WTC11 (cell line): Measurements from ENCODE around the gene B3GAT2. TPM values are rescaled to one million over a fixed set of nuclear protein-coding genes. Genes with fewer than 3 reads are reported as not detected.

Experiments
- ATAC-seq: fragments of 200-7000 bp; cut with Tn5 transposase; 2 replicates; pipeline ENCODE4 v1.10.0; 2021; ENCODE audit warnings: mild to moderate bottlenecking, moderate library complexity
- CTCF ChIA-PET: fragments of 300-600 bp; sonication (Branson Sonifier 250); formaldehyde crosslinking; loops from one replicate; lab custom pipeline; 2021; ENCODE audit warnings: antibody characterized with exemption; lab: Charles Lee
- POLR2A ChIA-PET: fragments of 350-600 bp; sonication (Branson Sonifier 250); formaldehyde crosslinking; loops from one replicate; lab custom pipeline; 2021; ENCODE audit warnings: antibody characterized with exemption; lab: Charles Lee
- DNase-seq: peaks from one replicate; pipeline ENCODE4 v3.0.0; 2021; ENCODE audit warnings: low spot score
- H3K27ac Mint-ChIP-seq: 2 replicates; pipeline ENCODE4 v1.8.0; 2021; ENCODE audit warnings: mixed read lengths
- H3K27me3 Mint-ChIP-seq: 2 replicates; pipeline ENCODE4 v1.8.0; 2021; ENCODE audit warnings: low read depth, mild to moderate bottlenecking, moderate library complexity, mixed read lengths
- H3K36me3 Mint-ChIP-seq: 2 replicates; pipeline ENCODE4 v1.8.0; 2021; ENCODE audit warnings: mixed read lengths
- H3K4me1 Mint-ChIP-seq: 2 replicates; pipeline ENCODE4 v1.8.0; 2022; ENCODE audit warnings: mixed read lengths
- H3K4me3 Mint-ChIP-seq: 2 replicates; pipeline ENCODE4 v1.8.0; 2021; ENCODE audit warnings: mild to moderate bottlenecking, moderate library complexity, mixed read lengths
- H3K9me3 Mint-ChIP-seq: 2 replicates; pipeline ENCODE4 v1.8.0; 2021; ENCODE audit warnings: mixed read lengths
- ATF1 ChIP-seq: sonication (generic); formaldehyde crosslinking; IDR thresholded peaks from 2 replicates; pipeline ENCODE4 v1.8.1; 2023; ENCODE audit warnings: mild to moderate bottlenecking, moderate library complexity, missing genetic modification reagents
- ELF4 ChIP-seq: sonication (generic); formaldehyde crosslinking; IDR thresholded peaks from 2 replicates; pipeline ENCODE4 v1.8.1; 2022; ENCODE audit warnings: low read depth, mild to moderate bottlenecking, moderate library complexity, missing genetic modification reagents
- HMGA2 ChIP-seq: fragments of 250-450 bp; sonication (Bioruptor Pico); IDR thresholded peaks from 2 replicates; pipeline ENCODE4 v1.4.0; 2021; ENCODE audit warnings: mild to moderate bottlenecking, moderate library complexity
- NFE2L1 ChIP-seq: sonication (generic); formaldehyde crosslinking; IDR thresholded peaks from 2 replicates; pipeline ENCODE4 v1.8.1; 2023; ENCODE audit warnings: missing genetic modification reagents
- NFYB ChIP-seq: sonication (generic); formaldehyde crosslinking; conservative IDR thresholded peaks from 2 replicates; pipeline ENCODE4 v1.8.0; 2022; ENCODE audit warnings: low read depth, missing genetic modification reagents
- PRRX2 ChIP-seq: fragments of 250-450 bp; sonication (Bioruptor Pico); IDR thresholded peaks from 2 replicates; pipeline ENCODE4 v1.8.0; 2021; ENCODE audit warnings: mild to moderate bottlenecking
- SMAD3 ChIP-seq: sonication (generic); formaldehyde crosslinking; IDR thresholded peaks from 2 replicates; pipeline ENCODE4 v1.8.0; 2022; ENCODE audit warnings: missing genetic modification reagents, mild to moderate bottlenecking, borderline replicate concordance
- SMAD4 ChIP-seq: sonication (generic); formaldehyde crosslinking; IDR thresholded peaks from 2 replicates; pipeline ENCODE4 v1.8.0; 2022; ENCODE audit warnings: mild to moderate bottlenecking, missing genetic modification reagents
- STAT6 ChIP-seq: sonication (generic); formaldehyde crosslinking; conservative IDR thresholded peaks from 2 replicates; pipeline ENCODE4 v1.8.1; 2023; ENCODE audit warnings: mild to moderate bottlenecking, low read depth, missing genetic modification reagents, moderate library complexity
- TEAD4 ChIP-seq: sonication (generic); formaldehyde crosslinking; IDR thresholded peaks from 2 replicates; pipeline ENCODE4 v1.8.0; 2022; ENCODE audit warnings: mild to moderate bottlenecking, missing genetic modification reagents
- ZNF121 ChIP-seq: sonication (generic); formaldehyde crosslinking; IDR thresholded peaks from 2 replicates; pipeline ENCODE4 v1.8.0; 2023; ENCODE audit warnings: missing genetic modification reagents
- ZNF396 ChIP-seq: fragments of 250-450 bp; sonication (Bioruptor Pico); IDR thresholded peaks from 2 replicates; pipeline ENCODE4 v1.8.0; 2021; ENCODE audit warnings: mild to moderate bottlenecking, moderate library complexity, borderline replicate concordance
- ZNF423 ChIP-seq: fragments of 250-450 bp; sonication (Bioruptor Pico); IDR thresholded peaks from 2 replicates; pipeline ENCODE4 v2.1.2; 2022; ENCODE audit warnings: mild to moderate bottlenecking, moderate library complexity
- total RNA-seq: library from RNA; stranded (reverse); gene quantifications from 3 replicates; pipeline ENCODE4 v1.2.3, GENCODE V29; 2021
- TF ChIP-seq, protein P1 (sequence below): sonication (generic); formaldehyde crosslinking; IDR thresholded peaks from 2 replicates; pipeline ENCODE4 v1.8.1; 2023; ENCODE audit warnings: mild to moderate bottlenecking, missing genetic modification reagents, moderate library complexity
- TF ChIP-seq, protein P2 (sequence below): sonication (generic); formaldehyde crosslinking; IDR thresholded peaks from 2 replicates; pipeline ENCODE4 v1.8.0; 2022; ENCODE audit warnings: mild to moderate bottlenecking, missing genetic modification reagents
- TF ChIP-seq, protein P3 (sequence below): sonication (generic); formaldehyde crosslinking; IDR thresholded peaks from 2 replicates; pipeline ENCODE4 v1.8.1; 2023; ENCODE audit warnings: mild to moderate bottlenecking, moderate library complexity, missing genetic modification reagents
- TF ChIP-seq, protein P4 (sequence below): sonication (generic); formaldehyde crosslinking; IDR thresholded peaks from 2 replicates; pipeline ENCODE4 v1.8.1; 2023; ENCODE audit warnings: mild to moderate bottlenecking, missing genetic modification reagents
- TF ChIP-seq, protein P5 (sequence below): fragments of 250-450 bp; sonication (Bioruptor Pico); IDR thresholded peaks from 2 replicates; pipeline ENCODE4 v1.9.0; 2021; ENCODE audit warnings: mild to moderate bottlenecking

The B3GAT2 gene
- total RNA-seq, 1 experiment from 2014 or later, result 0.70 TPM

- TF ChIP-seq, protein P1, sequence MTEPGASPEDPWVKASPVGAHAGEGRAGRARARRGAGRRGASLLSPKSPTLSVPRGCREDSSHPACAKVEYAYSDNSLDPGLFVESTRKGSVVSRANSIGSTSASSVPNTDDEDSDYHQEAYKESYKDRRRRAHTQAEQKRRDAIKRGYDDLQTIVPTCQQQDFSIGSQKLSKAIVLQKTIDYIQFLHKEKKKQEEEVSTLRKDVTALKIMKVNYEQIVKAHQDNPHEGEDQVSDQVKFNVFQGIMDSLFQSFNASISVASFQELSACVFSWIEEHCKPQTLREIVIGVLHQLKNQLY, result no peak
- no peak for TF ChIP-seq SMAD4 (CRISPR knock-in tag)
- TF ChIP-seq TEAD4 (CRISPR knock-in tag), result no peak
- no peak for TF ChIP-seq PRRX2
- no peak for TF ChIP-seq ZNF121
- TF ChIP-seq STAT6 (CRISPR knock-in tag), result no peak
Observed at GRCh38 chr6:70823651-70824050, 133.2 kb downstream of the B3GAT2 start (continued).

- H3K27me3 Mint-ChIP-seq, result no peaks in the 10 kb centered on the region
- ChIA-PET POLR2A (no interaction called here), CTCF (interaction anchor here (0.6 kb wide), 1 partner anchor 62 kb away, joined by 4 read pairs; no protein-coding TSS in a partner anchor)
- 0 out of 2 replicates have a peak, but pooled peaks cover 3% of the 10 kb centered on the region for H3K9me3 Mint-ChIP-seq
- ATAC-seq, result no peak
- no peak overlapping the region for H3K27ac Mint-ChIP-seq
- H3K4me1 Mint-ChIP-seq, result no peaks in the 10 kb centered on the region
- DNase-seq, result no peak
- H3K36me3 Mint-ChIP-seq, result no peaks in the 10 kb centered on the region
- no peak overlapping the region for H3K4me3 Mint-ChIP-seq
- TF ChIP-seq ELF4 (CRISPR knock-in tag), result no peak
- TF ChIP-seq, protein P2, sequence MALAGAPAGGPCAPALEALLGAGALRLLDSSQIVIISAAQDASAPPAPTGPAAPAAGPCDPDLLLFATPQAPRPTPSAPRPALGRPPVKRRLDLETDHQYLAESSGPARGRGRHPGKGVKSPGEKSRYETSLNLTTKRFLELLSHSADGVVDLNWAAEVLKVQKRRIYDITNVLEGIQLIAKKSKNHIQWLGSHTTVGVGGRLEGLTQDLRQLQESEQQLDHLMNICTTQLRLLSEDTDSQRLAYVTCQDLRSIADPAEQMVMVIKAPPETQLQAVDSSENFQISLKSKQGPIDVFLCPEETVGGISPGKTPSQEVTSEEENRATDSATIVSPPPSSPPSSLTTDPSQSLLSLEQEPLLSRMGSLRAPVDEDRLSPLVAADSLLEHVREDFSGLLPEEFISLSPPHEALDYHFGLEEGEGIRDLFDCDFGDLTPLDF (CRISPR knock-in tag), result no peak
- TF ChIP-seq PRRX2, result no peak
- no peak for TF ChIP-seq ZNF396 (CRISPR knock-in tag)
- no peak for TF ChIP-seq ATF1 (CRISPR knock-in tag)
- TF ChIP-seq, protein P3, sequence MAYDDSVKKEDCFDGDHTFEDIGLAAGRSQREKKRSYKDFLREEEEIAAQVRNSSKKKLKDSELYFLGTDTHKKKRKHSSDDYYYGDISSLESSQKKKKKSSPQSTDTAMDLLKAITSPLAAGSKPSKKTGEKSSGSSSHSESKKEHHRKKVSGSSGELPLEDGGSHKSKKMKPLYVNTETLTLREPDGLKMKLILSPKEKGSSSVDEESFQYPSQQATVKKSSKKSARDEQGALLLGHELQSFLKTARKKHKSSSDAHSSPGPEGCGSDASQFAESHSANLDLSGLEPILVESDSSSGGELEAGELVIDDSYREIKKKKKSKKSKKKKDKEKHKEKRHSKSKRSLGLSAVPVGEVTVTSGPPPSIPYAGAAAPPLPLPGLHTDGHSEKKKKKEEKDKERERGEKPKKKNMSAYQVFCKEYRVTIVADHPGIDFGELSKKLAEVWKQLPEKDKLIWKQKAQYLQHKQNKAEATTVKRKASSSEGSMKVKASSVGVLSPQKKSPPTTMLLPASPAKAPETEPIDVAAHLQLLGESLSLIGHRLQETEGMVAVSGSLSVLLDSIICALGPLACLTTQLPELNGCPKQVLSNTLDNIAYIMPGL (CRISPR knock-in tag), result no peak
- no peak for TF ChIP-seq HMGA2 (CRISPR knock-in tag)
- TF ChIP-seq NFYB, result no peak
- TF ChIP-seq, protein P4, sequence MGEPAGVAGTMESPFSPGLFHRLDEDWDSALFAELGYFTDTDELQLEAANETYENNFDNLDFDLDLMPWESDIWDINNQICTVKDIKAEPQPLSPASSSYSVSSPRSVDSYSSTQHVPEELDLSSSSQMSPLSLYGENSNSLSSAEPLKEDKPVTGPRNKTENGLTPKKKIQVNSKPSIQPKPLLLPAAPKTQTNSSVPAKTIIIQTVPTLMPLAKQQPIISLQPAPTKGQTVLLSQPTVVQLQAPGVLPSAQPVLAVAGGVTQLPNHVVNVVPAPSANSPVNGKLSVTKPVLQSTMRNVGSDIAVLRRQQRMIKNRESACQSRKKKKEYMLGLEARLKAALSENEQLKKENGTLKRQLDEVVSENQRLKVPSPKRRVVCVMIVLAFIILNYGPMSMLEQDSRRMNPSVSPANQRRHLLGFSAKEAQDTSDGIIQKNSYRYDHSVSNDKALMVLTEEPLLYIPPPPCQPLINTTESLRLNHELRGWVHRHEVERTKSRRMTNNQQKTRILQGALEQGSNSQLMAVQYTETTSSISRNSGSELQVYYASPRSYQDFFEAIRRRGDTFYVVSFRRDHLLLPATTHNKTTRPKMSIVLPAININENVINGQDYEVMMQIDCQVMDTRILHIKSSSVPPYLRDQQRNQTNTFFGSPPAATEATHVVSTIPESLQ, result no peak
Observed at GRCh38 chr6:70821751-70822150, 135.1 kb downstream of the B3GAT2 start.

DNA sequence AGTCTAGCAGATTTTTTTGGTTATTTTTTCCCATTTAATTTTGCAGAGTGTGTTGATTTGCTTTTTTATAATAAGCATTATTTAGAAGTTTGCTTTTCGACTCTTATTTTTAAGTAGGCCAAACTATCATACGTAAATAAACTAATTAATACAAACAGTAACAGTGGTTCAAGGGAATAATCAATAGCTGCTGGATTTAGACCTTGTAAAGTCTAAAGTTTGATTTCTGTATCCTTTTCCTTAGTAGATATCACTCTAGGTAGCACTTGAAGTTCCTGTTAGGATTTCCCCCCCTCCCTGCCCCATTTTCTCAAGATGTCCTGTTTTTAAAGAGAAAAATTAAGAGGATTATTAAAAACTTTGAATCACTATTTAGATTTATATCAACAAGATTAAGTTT, 136.1 kb downstream of the B3GAT2 start:
- Mint-ChIP-seq H3K4me1 (no peaks in the 10 kb centered on the region), H3K27ac (no peak overlapping the region), H3K4me3 (no peak overlapping the region), H3K9me3 (0 out of 2 replicates have a peak, but pooled peaks cover 3% of the 10 kb centered on the region), H3K36me3 (no peaks in the 10 kb centered on the region), H3K27me3 (no peaks in the 10 kb centered on the region)
- POLR2A ChIA-PET, result no interaction called here
- DNase-seq (no peak), ATAC-seq (no peak)
- CTCF ChIA-PET, result no interaction called here
- TF ChIP-seq NFE2L1 (CRISPR knock-in tag) (no peak), SMAD4 (CRISPR knock-in tag) (no peak), ZNF423 (CRISPR knock-in tag) (no peak), NFYB (no peak), SMAD3 (CRISPR knock-in tag) (no peak)
- TF ChIP-seq, protein P5, sequence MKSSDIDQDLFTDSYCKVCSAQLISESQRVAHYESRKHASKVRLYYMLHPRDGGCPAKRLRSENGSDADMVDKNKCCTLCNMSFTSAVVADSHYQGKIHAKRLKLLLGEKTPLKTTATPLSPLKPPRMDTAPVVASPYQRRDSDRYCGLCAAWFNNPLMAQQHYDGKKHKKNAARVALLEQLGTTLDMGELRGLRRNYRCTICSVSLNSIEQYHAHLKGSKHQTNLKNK (CRISPR knock-in tag), result no peak
- TF ChIP-seq, protein P3 (CRISPR knock-in tag), result no peak
- TF ChIP-seq, protein P2 (CRISPR knock-in tag), result no peak
